ENCODE results near the gene GPC3.

DNA sequence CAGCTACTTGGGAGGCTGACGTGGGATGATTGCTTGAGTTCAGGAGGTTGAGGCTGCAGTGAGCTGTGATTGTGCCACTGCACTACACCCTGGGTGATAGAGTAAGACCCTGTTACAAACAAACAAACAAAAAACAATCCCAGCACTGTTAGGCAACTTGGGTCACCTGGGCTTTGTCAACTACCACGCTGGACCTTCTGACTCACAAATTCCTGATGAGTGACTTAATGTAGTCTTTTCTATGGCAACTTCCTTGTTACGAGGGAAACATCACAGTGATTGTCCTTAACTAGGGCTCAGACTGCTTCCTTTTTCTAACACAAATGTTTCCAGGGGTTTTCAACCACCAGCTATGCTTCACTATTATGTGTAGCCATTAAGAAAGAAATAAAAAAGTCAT lies 441.3 kb downstream of the GPC3 start:
- TF ChIP-seq, protein P1, sequence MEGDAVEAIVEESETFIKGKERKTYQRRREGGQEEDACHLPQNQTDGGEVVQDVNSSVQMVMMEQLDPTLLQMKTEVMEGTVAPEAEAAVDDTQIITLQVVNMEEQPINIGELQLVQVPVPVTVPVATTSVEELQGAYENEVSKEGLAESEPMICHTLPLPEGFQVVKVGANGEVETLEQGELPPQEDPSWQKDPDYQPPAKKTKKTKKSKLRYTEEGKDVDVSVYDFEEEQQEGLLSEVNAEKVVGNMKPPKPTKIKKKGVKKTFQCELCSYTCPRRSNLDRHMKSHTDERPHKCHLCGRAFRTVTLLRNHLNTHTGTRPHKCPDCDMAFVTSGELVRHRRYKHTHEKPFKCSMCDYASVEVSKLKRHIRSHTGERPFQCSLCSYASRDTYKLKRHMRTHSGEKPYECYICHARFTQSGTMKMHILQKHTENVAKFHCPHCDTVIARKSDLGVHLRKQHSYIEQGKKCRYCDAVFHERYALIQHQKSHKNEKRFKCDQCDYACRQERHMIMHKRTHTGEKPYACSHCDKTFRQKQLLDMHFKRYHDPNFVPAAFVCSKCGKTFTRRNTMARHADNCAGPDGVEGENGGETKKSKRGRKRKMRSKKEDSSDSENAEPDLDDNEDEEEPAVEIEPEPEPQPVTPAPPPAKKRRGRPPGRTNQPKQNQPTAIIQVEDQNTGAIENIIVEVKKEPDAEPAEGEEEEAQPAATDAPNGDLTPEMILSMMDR (IDR thresholded peaks at IDR 0.05), result no peak
- no peak for TF ChIP-seq ZFX (IDR thresholded peaks at IDR 0.05; ENCODE audit: borderline replicate concordance)
